SHP77 (cell line): ENCODE measurements around the gene URM1.

Source experiments
- DNase-seq, 2 experiments: peaks; one replicate each; lab custom pipeline; 2025; lab: John Stamatoyannopoulos, UW

The URM1 gene

GRCh38 chr9:128385496-128386460 is 14.6 kb downstream of the URM1 start:
- no peak for DNase-seq

GRCh38 chr9:128388150-128388549 is 17.0 kb downstream of the URM1 start:
- no peak for DNase-seq

- DNase-seq, result peak; percentile 13 to 15
These were observed 18.4 kb downstream of the URM1 start for GRCh38 chr9:128389395-128390149.

- no peak for DNase-seq
These were observed 19.1 kb downstream of the URM1 start for GRCh38 chr9:128390150-128390812.

- DNase-seq, result no peak
These were observed 19.9 kb downstream of the URM1 start for GRCh38 chr9:128390813-128391711.

- DNase-seq, result no peak
These were observed 20.8 kb downstream of the URM1 start for GRCh38 chr9:128391956-128392301.

- no peak for DNase-seq
These were observed 21.3 kb downstream of the URM1 start for GRCh38 chr9:128392302-128393144.

GRCh38 chr9:128393145-128393775 is 22.1 kb downstream of the URM1 start:
- DNase-seq, result no peak

GRCh38 chr9:128393970-128394369 is 22.8 kb downstream of the URM1 start:
- no peak for DNase-seq

- no peak for DNase-seq
These were observed 23.4 kb downstream of the URM1 start for GRCh38 chr9:128394379-128395168.

- peak in 1 of 2 experiments; percentile 7 for DNase-seq
These were observed 25.9 kb downstream of the URM1 start for GRCh38 chr9:128396970-128397613.

GRCh38 chr9:128397831-128398230 is 26.7 kb downstream of the URM1 start:
- no peak for DNase-seq

- no peak for DNase-seq
These were observed 28.7 kb downstream of the URM1 start for GRCh38 chr9:128399861-128400260.

GRCh38 chr9:128404560-128404959 is 33.4 kb downstream of the URM1 start:
- no peak for DNase-seq

GRCh38 chr9:128405077-128405779 is 34.1 kb downstream of the URM1 start:
- DNase-seq, result peak in 1 of 2 experiments; percentile 21

GRCh38 chr9:128405780-128406171 is 34.6 kb downstream of the URM1 start:
- no peak for DNase-seq

GRCh38 chr9:128406848-128407391 is 35.7 kb downstream of the URM1 start:
- DNase-seq, result no peak

GRCh38 chr9:128408963-128409431 is 37.8 kb downstream of the URM1 start:
- DNase-seq, result no peak
